NK-92 treated with Interleukin-12 subunit alpha and Interleukin-12 subunit beta, amount 100 ng/mL, for 24 hours (cell line): Measurements from ENCODE around the gene PRKAG2.
"Not testable (repeated sequence)": the region's sequence is repeated elsewhere in the genome, so short reads cannot be mapped to it uniquely, and the experiment has no call there.

ENCODE experiments used
- DNase-seq: peaks from one replicate; lab custom pipeline; 2025; lab: John Stamatoyannopoulos, UW

PRKAG2 gene

GRCh38 chr7:151801291-151801690 is 75.6 kb downstream of the PRKAG2 start:
- DNase-seq: no peak

- DNase-seq: no peak
These were observed 76.1 kb downstream of the PRKAG2 start for GRCh38 chr7:151800861-151801260.

- no peak for DNase-seq
These were observed 76.5 kb downstream of the PRKAG2 start for GRCh38 chr7:151800391-151800790.

- DNase-seq: no peak
These were observed 77.4 kb downstream of the PRKAG2 start for GRCh38 chr7:151799506-151799905.

- DNase-seq: no peak
These were observed 78.0 kb downstream of the PRKAG2 start for GRCh38 chr7:151798851-151799448.

GRCh38 chr7:151797667-151798307 is 79.1 kb downstream of the PRKAG2 start:
- not testable (repeated sequence) for DNase-seq

- no peak for DNase-seq
These were observed 79.9 kb downstream of the PRKAG2 start for GRCh38 chr7:151796871-151797537.

GRCh38 chr7:151796091-151796870 is 80.6 kb downstream of the PRKAG2 start:
- DNase-seq: no peak

GRCh38 chr7:151795168-151795811 is 81.6 kb downstream of the PRKAG2 start:
- no peak for DNase-seq

- DNase-seq: no peak
These were observed 82.3 kb downstream of the PRKAG2 start for GRCh38 chr7:151794508-151795167.

GRCh38 chr7:151793991-151794507 is 82.9 kb downstream of the PRKAG2 start:
- no peak for DNase-seq

GRCh38 chr7:151793531-151793951 is 83.4 kb downstream of the PRKAG2 start:
- no peak for DNase-seq

GRCh38 chr7:151792636-151793035 is 84.3 kb downstream of the PRKAG2 start:
- no peak for DNase-seq

GRCh38 chr7:151792086-151792485 is 84.8 kb downstream of the PRKAG2 start:
- no peak for DNase-seq

- DNase-seq: no peak
These were observed 85.9 kb downstream of the PRKAG2 start for GRCh38 chr7:151790830-151791620.

- DNase-seq: no peak
These were observed 86.7 kb downstream of the PRKAG2 start for GRCh38 chr7:151790095-151790829.

- DNase-seq: no peak
These were observed 87.5 kb downstream of the PRKAG2 start for GRCh38 chr7:151789380-151789947.

- no peak for DNase-seq
These were observed 89.6 kb downstream of the PRKAG2 start for GRCh38 chr7:151787348-151787747.

GRCh38 chr7:151786936-151787335 is 90.0 kb downstream of the PRKAG2 start:
- no peak for DNase-seq
